ENCODE results near the gene STYXL2.

GRCh38 chr1:167126811-167127210, 32.9 kb downstream of the STYXL2 start:
- TF ChIP-seq CTCF (IDR thresholded peaks at IDR 0.05 in 4 of 5, conservative IDR thresholded peaks at IDR 0.05 in 1 of 5), result no peak
- no peak for TF ChIP-seq POLR2A (IDR thresholded peaks at IDR 0.05)
